ENCODE results near the gene USP31. TPM values are rescaled to one million over a fixed set of nuclear protein-coding genes. Genes with fewer than 3 reads are reported as not detected.

The USP31 gene
- 1 to 10 TPM; 2.7 to 6.0 (median 4.1) TPM for total RNA-seq
- polyA plus RNA-seq: under 1 TPM; 0.20 to 0.37 TPM
- 7.1 reads per million, percentile 30 among the genes with 10 or more reads in this experiment for total RNA-seq

- ChIA-PET CTCF (no interaction called here), POLR2A (no interaction called here)
- Mint-ChIP-seq H3K9me3 (peaks cover 0 to 4% (median 0%) of the 10 kb centered on the region in 11 donors), H3K36me3 (peaks cover 0 to 2% (median 0%) of the 10 kb centered on the region in 5 donors), H3K27me3 (peaks cover 0 to 12% (median 5%) of the 10 kb centered on the region in 5 donors), H3K4me1 (peaks cover 12 to 25% (median 22%) of the 10 kb centered on the region in 7 donors), H3K4me3 (peak within 1 kb of the TSS; percentile 92 to 98 (median 96)), H3K27ac (peak within 1 kb of the TSS; percentile 37 to 92 (median 81))
- intact Hi-C loops (cut with micrococcal nuclease): loop anchor here (1.0 to 5.0 kb wide), 5 partner anchors 33 to 1505 kb away; partner anchors contain the start of genes DCTN5 (in 2 of the 2), PALB2 (in 2 of the 2) and SCNN1G (in 1 of the 2)
- peak within 1 kb of the TSS; percentile 93 for H3K4me3 ChIP-seq (ENCODE audit: low read length)
- DNase-seq (peak; percentile 77 to 89 (median 85)), ATAC-seq (peak; percentile 97)
- no peaks in the 10 kb centered on the region for H3K9me3 ChIP-seq (ENCODE audit: control insufficient read depth in 2 of 3, low read length in 3 of 3)
- peak within 1 kb of the TSS; percentile 53 for H3K27ac ChIP-seq (ENCODE audit: low read depth, low read length)
- peaks cover 0 to 6% of the 10 kb centered on the region in 2 donors for H3K4me1 ChIP-seq (ENCODE audit: control insufficient read depth in 2 of 2, insufficient read depth in 2 of 2, low read length in 2 of 2)
- no peaks in the 10 kb centered on the region for H3K36me3 ChIP-seq (ENCODE audit: control insufficient read depth in 2 of 3, insufficient read depth in 3 of 3, low read length in 3 of 3)
- no peaks in the 10 kb centered on the region for H3K27me3 ChIP-seq (ENCODE audit: control insufficient read depth in 2 of 2, insufficient read depth in 2 of 2, low read length in 2 of 2)
Observed at GRCh38 chr16:23149267-23149992, at the start of gene USP31. TSS of gene USP31 (minus strand) at chr16:23149452. CDS start at chr16:23149270, 182 bp downstream.

GRCh38 chr16:23196539-23196938 is 47.3 kb upstream of the USP31 start:
- POLR2A ChIA-PET: no interaction called here

GRCh38 chr16:23195366-23195978 is 46.2 kb upstream of the USP31 start:
- DNase-seq (no peak), ATAC-seq (no peak)
- Mint-ChIP-seq H3K36me3 (no peaks in the 10 kb centered on the region), H3K27ac (no peak overlapping the region), H3K9me3 (no peaks in the 10 kb centered on the region), H3K4me1 (peaks cover 0 to 5% (median 0%) of the 10 kb centered on the region in 7 donors), H3K27me3 (peaks cover 22 to 31% (median 30%) of the 10 kb centered on the region in 5 donors), H3K4me3 (no peak overlapping the region)
- ChIA-PET CTCF (no interaction called here), POLR2A (no interaction called here)
- Histone ChIP-seq H3K36me3 (ENCODE audit: control insufficient read depth in 2 of 3, insufficient read depth in 3 of 3, low read length in 3 of 3) (no peaks in the 10 kb centered on the region), H3K27me3 (ENCODE audit: control insufficient read depth in 2 of 2, insufficient read depth in 2 of 2, low read length in 2 of 2) (no peaks in the 10 kb centered on the region), H3K4me1 (ENCODE audit: control insufficient read depth in 2 of 2, insufficient read depth in 2 of 2, low read length in 2 of 2) (no peaks in the 10 kb centered on the region), H3K4me3 (ENCODE audit: low read length) (no peak overlapping the region), H3K27ac (ENCODE audit: low read depth, low read length) (no peak overlapping the region), H3K9me3 (ENCODE audit: control insufficient read depth in 2 of 3, low read length in 3 of 3) (no peaks in the 10 kb centered on the region)
- intact Hi-C loops (cut with micrococcal nuclease): no loop called here

More at GRCh38 chr16:23196539-23196938, 47.3 kb upstream of the USP31 start:
- H3K9me3 ChIP-seq (ENCODE audit: control insufficient read depth in 2 of 3, low read length in 3 of 3): no peaks in the 10 kb centered on the region
- H3K4me1 ChIP-seq (ENCODE audit: control insufficient read depth in 2 of 2, insufficient read depth in 2 of 2, low read length in 2 of 2): no peaks in the 10 kb centered on the region
- H3K36me3 ChIP-seq (ENCODE audit: control insufficient read depth in 2 of 3, insufficient read depth in 3 of 3, low read length in 3 of 3): no peaks in the 10 kb centered on the region
- H3K4me3 ChIP-seq (ENCODE audit: low read length): no peak overlapping the region
- CTCF ChIA-PET: no interaction called here
- Mint-ChIP-seq H3K36me3 (no peaks in the 10 kb centered on the region), H3K4me3 (no peak overlapping the region), H3K27me3 (peaks cover 29 to 37% (median 33%) of the 10 kb centered on the region in 5 donors), H3K27ac (no peak overlapping the region), H3K9me3 (peaks cover 0 to 3% (median 0%) of the 10 kb centered on the region in 11 donors), H3K4me1 (peaks cover 0 to 5% (median 0%) of the 10 kb centered on the region in 7 donors)
- ATAC-seq (no peak), DNase-seq (no peak)
- no peaks in the 10 kb centered on the region for H3K27me3 ChIP-seq (ENCODE audit: control insufficient read depth in 2 of 2, insufficient read depth in 2 of 2, low read length in 2 of 2)
- no peak overlapping the region for H3K27ac ChIP-seq (ENCODE audit: low read depth, low read length)
- intact Hi-C loops (cut with micrococcal nuclease): no loop called here

- no peak overlapping the region for H3K4me3 Mint-ChIP-seq
- no peaks in the 10 kb centered on the region for H3K9me3 Mint-ChIP-seq
- no peak overlapping the region for H3K27ac Mint-ChIP-seq
- no peaks in the 10 kb centered on the region for H3K36me3 ChIP-seq (ENCODE audit: control insufficient read depth in 2 of 3, insufficient read depth in 3 of 3, low read length in 3 of 3)
- H3K27me3 Mint-ChIP-seq: peaks cover 22 to 30% (median 28%) of the 10 kb centered on the region in 5 donors
- intact Hi-C loops (cut with micrococcal nuclease): no loop called here
- no peaks in the 10 kb centered on the region for H3K27me3 ChIP-seq (ENCODE audit: control insufficient read depth in 2 of 2, insufficient read depth in 2 of 2, low read length in 2 of 2)
- H3K4me1 ChIP-seq (ENCODE audit: control insufficient read depth in 2 of 2, insufficient read depth in 2 of 2, low read length in 2 of 2): no peaks in the 10 kb centered on the region
- H3K27ac ChIP-seq (ENCODE audit: low read depth, low read length): no peak overlapping the region
- H3K36me3 Mint-ChIP-seq: no peaks in the 10 kb centered on the region
- DNase-seq: no peak
- H3K4me1 Mint-ChIP-seq: peaks cover 0 to 5% (median 0%) of the 10 kb centered on the region in 7 donors
- ATAC-seq: no peak
- ChIA-PET CTCF (no interaction called here), POLR2A (no interaction called here)
- H3K9me3 ChIP-seq (ENCODE audit: control insufficient read depth in 2 of 3, low read length in 3 of 3): no peaks in the 10 kb centered on the region
- H3K4me3 ChIP-seq (ENCODE audit: low read length): no peak overlapping the region
Observed at GRCh38 chr16:23194497-23195221, 45.4 kb upstream of the USP31 start.

GRCh38 chr16:23188911-23189310 is 39.7 kb upstream of the USP31 start:
- peaks cover 34 to 61% (median 42%) of the 10 kb centered on the region in 5 donors for H3K27me3 Mint-ChIP-seq
- no peaks in the 10 kb centered on the region for H3K9me3 Mint-ChIP-seq
- Histone ChIP-seq H3K4me1 (ENCODE audit: control insufficient read depth in 2 of 2, insufficient read depth in 2 of 2, low read length in 2 of 2) (no peaks in the 10 kb centered on the region), H3K27ac (ENCODE audit: low read depth, low read length) (no peak overlapping the region), H3K4me3 (ENCODE audit: low read length) (no peak overlapping the region), H3K27me3 (ENCODE audit: control insufficient read depth in 2 of 2, insufficient read depth in 2 of 2, low read length in 2 of 2) (peaks cover 0 to 3% of the 10 kb centered on the region in 2 donors), H3K9me3 (ENCODE audit: control insufficient read depth in 2 of 3, low read length in 3 of 3) (no peaks in the 10 kb centered on the region), H3K36me3 (ENCODE audit: control insufficient read depth in 2 of 3, insufficient read depth in 3 of 3, low read length in 3 of 3) (no peaks in the 10 kb centered on the region)
- H3K36me3 Mint-ChIP-seq: no peaks in the 10 kb centered on the region
- no peak for ATAC-seq
- CTCF ChIA-PET: no interaction called here
- no peak overlapping the region for H3K27ac Mint-ChIP-seq
- no peak overlapping the region for H3K4me3 Mint-ChIP-seq
- H3K4me1 Mint-ChIP-seq: no peaks in the 10 kb centered on the region
- no peak for DNase-seq
- POLR2A ChIA-PET: no interaction called here
- intact Hi-C loops (cut with micrococcal nuclease): no loop called here

GRCh38 chr16:23187341-23187740 is 38.1 kb upstream of the USP31 start:
- H3K27me3 Mint-ChIP-seq: peaks cover 34 to 69% (median 50%) of the 10 kb centered on the region in 5 donors
- CTCF ChIA-PET: interaction anchor here (0.6 kb wide), 1 partner anchor 250 kb away, joined by 3 read pairs; no protein-coding TSS in a partner anchor

More at GRCh38 chr16:23187341-23187740, 38.1 kb upstream of the USP31 start:
- no peaks in the 10 kb centered on the region for H3K36me3 ChIP-seq (ENCODE audit: control insufficient read depth in 2 of 3, insufficient read depth in 3 of 3, low read length in 3 of 3)
- Mint-ChIP-seq H3K4me3 (no peak overlapping the region), H3K9me3 (no peaks in the 10 kb centered on the region), H3K4me1 (peaks cover 0 to 2% (median 0%) of the 10 kb centered on the region in 7 donors), H3K36me3 (no peaks in the 10 kb centered on the region), H3K27ac (no peak overlapping the region)
- POLR2A ChIA-PET: no interaction called here
- peaks cover 0 to 10% of the 10 kb centered on the region in 2 donors for H3K27me3 ChIP-seq (ENCODE audit: control insufficient read depth in 2 of 2, insufficient read depth in 2 of 2, low read length in 2 of 2)
- H3K27ac ChIP-seq (ENCODE audit: low read depth, low read length): no peak overlapping the region
- no peaks in the 10 kb centered on the region for H3K4me1 ChIP-seq (ENCODE audit: control insufficient read depth in 2 of 2, insufficient read depth in 2 of 2, low read length in 2 of 2)
- ATAC-seq: no peak
- no peaks in the 10 kb centered on the region for H3K9me3 ChIP-seq (ENCODE audit: control insufficient read depth in 2 of 3, low read length in 3 of 3)
- no peak for DNase-seq
- intact Hi-C loops (cut with micrococcal nuclease): no loop called here
- H3K4me3 ChIP-seq (ENCODE audit: low read length): no peak overlapping the region

All from naive thymus-derived CD4-positive, alpha-beta T cell (primary cell).